Stomach smooth muscle (tissue), 2 donors: ENCODE data around the gene SKIC8.

ENCODE experiments used
- H3K27ac ChIP-seq: one replicate; pipeline ENCODE4 v1.7.0; 2013; ENCODE audit warnings: mild to moderate bottlenecking, low read length, inconsistent platforms
- H3K27me3 ChIP-seq, 2 donors: one replicate each; pipeline ENCODE4 v1.7.0; 2013; ENCODE audit warnings: low read length in 2 of 2; ENCODE audit not compliant: insufficient read depth in 2 of 2, control insufficient read depth in 1 of 2
- H3K36me3 ChIP-seq, 2 donors: one replicate each; pipeline ENCODE4 v1.7.0; 2013; ENCODE audit warnings: low read length in 2 of 2; ENCODE audit not compliant: control insufficient read depth in 2 of 2, insufficient read depth in 2 of 2
- H3K4me1 ChIP-seq: one replicate; pipeline ENCODE4 v1.7.0; 2013; ENCODE audit warnings: low read length; ENCODE audit not compliant: control insufficient read depth, insufficient read depth
- H3K4me3 ChIP-seq, 2 donors: one replicate each; pipeline ENCODE4 v1.7.0; 2013; ENCODE audit warnings: low read length in 2 of 2
- H3K9ac ChIP-seq, 2 donors: one replicate each; pipeline ENCODE4 v1.7.0; 2013; ENCODE audit warnings: low read length in 2 of 2, mild to moderate bottlenecking in 1 of 2
- H3K9me3 ChIP-seq, 2 donors: one replicate each; pipeline ENCODE4 v1.7.0; 2013; ENCODE audit warnings: low read length in 2 of 2; ENCODE audit not compliant: control insufficient read depth in 2 of 2
- donor health status: healthy.
- donor health status: Pancreatic carcinoma.

The SKIC8 gene

GRCh38 chr15:78338781-78339180, 39.4 kb upstream of the SKIC8 start:
- peaks cover 14% of the 10 kb centered on the region for H3K4me1 ChIP-seq
- no peak overlapping the region for H3K4me3 ChIP-seq
- no peak overlapping the region for H3K9ac ChIP-seq
- H3K27ac ChIP-seq = no peak overlapping the region
- H3K9me3 ChIP-seq = peaks cover 0 to 3% of the 10 kb centered on the region in 2 donors
- H3K36me3 ChIP-seq = no peaks in the 10 kb centered on the region
- peaks cover 45 to 49% of the 10 kb centered on the region in 2 donors for H3K27me3 ChIP-seq

- H3K9ac ChIP-seq = no peak overlapping the region
Measured at GRCh38 chr15:78335985-78336384, 36.6 kb upstream of the SKIC8 start.

GRCh38 chr15:78334845-78335244, 35.4 kb upstream of the SKIC8 start:
- Histone ChIP-seq H3K36me3 (no peaks in the 10 kb centered on the region), H3K27ac (no peak overlapping the region), H3K27me3 (peaks cover 26 to 27% of the 10 kb centered on the region in 2 donors), H3K4me1 (no peaks in the 10 kb centered on the region), H3K9ac (no peak overlapping the region), H3K4me3 (no peak overlapping the region), H3K9me3 (peaks cover 0 to 3% of the 10 kb centered on the region in 2 donors)

More at GRCh38 chr15:78335985-78336384, 36.6 kb upstream of the SKIC8 start:
- Histone ChIP-seq H3K36me3 (no peaks in the 10 kb centered on the region), H3K27ac (no peak overlapping the region), H3K4me3 (no peak overlapping the region), H3K27me3 (peaks cover 34 to 38% of the 10 kb centered on the region in 2 donors), H3K9me3 (peaks cover 0 to 3% of the 10 kb centered on the region in 2 donors), H3K4me1 (peaks cover 8% of the 10 kb centered on the region)

DNA sequence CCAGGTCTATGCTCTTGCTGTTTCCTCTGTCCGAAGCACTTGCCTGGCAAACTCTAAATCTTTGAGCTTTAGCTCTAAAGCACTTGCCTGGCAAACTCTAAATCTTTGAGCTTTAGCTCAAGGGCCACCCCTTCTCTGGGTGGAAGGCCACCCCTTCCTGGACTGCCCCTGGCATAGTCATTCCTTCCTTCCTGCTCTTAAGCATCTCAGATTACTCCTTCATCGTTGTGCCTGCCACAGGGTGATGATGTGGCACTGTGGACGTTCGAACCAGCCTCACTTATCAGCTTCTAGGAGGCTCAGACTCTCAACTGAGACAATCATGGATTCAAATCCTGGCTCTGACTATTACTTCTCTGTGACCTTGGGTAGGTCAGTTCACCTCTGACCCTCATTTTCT, 30.2 kb upstream of the SKIC8 start:
- no peaks in the 10 kb centered on the region for H3K9me3 ChIP-seq
- H3K4me1 ChIP-seq = peaks cover 10% of the 10 kb centered on the region
- no peaks in the 10 kb centered on the region for H3K27me3 ChIP-seq
- H3K4me3 ChIP-seq = no peak overlapping the region
- no peaks in the 10 kb centered on the region for H3K36me3 ChIP-seq
- no peak overlapping the region for H3K9ac ChIP-seq
- H3K27ac ChIP-seq = no peak overlapping the region

- no peak overlapping the region for H3K27ac ChIP-seq
Measured at GRCh38 chr15:78327466-78327865, 28.1 kb upstream of the SKIC8 start.

DNA sequence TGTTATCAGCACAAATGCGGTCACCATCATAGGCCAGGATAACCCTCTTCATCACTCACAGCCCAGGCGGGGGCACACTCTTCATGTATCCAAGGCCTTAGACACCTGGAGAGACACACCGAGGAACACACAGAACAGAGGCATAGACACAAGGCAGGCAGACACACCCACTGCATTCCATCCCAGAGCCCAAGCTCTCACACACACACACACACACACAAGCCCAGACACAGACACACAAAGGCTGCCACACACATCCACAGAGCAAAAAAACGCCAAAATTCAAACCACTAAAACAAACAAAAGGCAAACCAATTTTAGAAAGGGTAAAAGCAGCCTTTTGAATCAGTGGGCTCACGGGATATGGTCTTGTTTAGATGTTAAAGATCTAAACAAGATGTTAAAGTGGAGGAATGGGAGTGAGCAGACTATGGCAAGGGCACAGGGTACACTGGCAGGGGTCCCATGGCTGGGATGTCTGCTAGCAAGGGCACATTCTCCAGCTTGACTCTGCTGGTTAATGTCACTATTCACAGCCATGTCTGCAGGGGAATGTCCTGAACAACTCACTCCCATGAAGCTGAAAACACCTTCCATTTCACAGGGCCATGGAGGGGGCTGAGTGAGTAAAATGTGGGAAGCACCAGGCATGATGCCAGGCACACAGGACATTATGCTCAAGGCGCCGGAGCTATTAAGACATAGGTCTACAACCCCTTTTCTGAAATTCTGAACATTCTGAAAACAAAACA, 25.9 kb upstream of the SKIC8 start:
- no peaks in the 10 kb centered on the region for H3K27me3 ChIP-seq
- H3K4me3 ChIP-seq = no peak overlapping the region
- H3K9me3 ChIP-seq = no peaks in the 10 kb centered on the region
- no peaks in the 10 kb centered on the region for H3K36me3 ChIP-seq
- no peak overlapping the region for H3K9ac ChIP-seq
- no peak overlapping the region for H3K27ac ChIP-seq
- peaks cover 10% of the 10 kb centered on the region for H3K4me1 ChIP-seq

More at GRCh38 chr15:78327466-78327865, 28.1 kb upstream of the SKIC8 start:
- Histone ChIP-seq H3K9ac (no peak overlapping the region), H3K4me3 (no peak overlapping the region), H3K9me3 (no peaks in the 10 kb centered on the region), H3K27me3 (no peaks in the 10 kb centered on the region), H3K36me3 (no peaks in the 10 kb centered on the region), H3K4me1 (peaks cover 10% of the 10 kb centered on the region)

GRCh38 chr15:78324144-78324543, 24.7 kb upstream of the SKIC8 start:
- Histone ChIP-seq H3K27me3 (peaks cover 0 to 2% of the 10 kb centered on the region in 2 donors), H3K27ac (no peak overlapping the region), H3K9ac (no peak overlapping the region), H3K36me3 (no peaks in the 10 kb centered on the region), H3K9me3 (no peaks in the 10 kb centered on the region), H3K4me3 (no peak overlapping the region), H3K4me1 (peaks cover 10% of the 10 kb centered on the region)

DNA sequence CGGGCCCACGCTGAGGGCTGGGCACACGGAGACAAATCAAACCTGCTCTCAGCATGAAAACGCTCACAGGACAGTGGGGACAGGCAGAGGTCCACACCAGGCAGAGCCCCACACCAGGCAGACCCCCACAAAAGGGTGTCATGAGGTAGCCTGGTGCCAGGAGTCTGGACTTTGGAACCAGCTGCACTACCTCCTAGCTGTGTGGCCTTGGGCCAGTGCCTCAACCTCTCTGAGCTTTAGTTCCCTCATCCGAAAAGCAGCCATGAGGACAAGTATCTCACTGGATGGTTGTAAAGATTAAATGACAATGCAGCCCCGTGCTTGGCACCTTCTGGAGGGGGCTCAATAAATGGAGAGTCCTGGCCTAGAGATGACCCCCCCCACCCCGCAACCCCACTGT, 24.3 kb upstream of the SKIC8 start:
- H3K4me1 ChIP-seq = peaks cover 10% of the 10 kb centered on the region
- no peaks in the 10 kb centered on the region for H3K36me3 ChIP-seq
- peaks cover 0 to 2% of the 10 kb centered on the region in 2 donors for H3K27me3 ChIP-seq
- no peaks in the 10 kb centered on the region for H3K9me3 ChIP-seq
- H3K4me3 ChIP-seq = no peak overlapping the region
- H3K27ac ChIP-seq = no peak overlapping the region
- no peak overlapping the region for H3K9ac ChIP-seq

DNA sequence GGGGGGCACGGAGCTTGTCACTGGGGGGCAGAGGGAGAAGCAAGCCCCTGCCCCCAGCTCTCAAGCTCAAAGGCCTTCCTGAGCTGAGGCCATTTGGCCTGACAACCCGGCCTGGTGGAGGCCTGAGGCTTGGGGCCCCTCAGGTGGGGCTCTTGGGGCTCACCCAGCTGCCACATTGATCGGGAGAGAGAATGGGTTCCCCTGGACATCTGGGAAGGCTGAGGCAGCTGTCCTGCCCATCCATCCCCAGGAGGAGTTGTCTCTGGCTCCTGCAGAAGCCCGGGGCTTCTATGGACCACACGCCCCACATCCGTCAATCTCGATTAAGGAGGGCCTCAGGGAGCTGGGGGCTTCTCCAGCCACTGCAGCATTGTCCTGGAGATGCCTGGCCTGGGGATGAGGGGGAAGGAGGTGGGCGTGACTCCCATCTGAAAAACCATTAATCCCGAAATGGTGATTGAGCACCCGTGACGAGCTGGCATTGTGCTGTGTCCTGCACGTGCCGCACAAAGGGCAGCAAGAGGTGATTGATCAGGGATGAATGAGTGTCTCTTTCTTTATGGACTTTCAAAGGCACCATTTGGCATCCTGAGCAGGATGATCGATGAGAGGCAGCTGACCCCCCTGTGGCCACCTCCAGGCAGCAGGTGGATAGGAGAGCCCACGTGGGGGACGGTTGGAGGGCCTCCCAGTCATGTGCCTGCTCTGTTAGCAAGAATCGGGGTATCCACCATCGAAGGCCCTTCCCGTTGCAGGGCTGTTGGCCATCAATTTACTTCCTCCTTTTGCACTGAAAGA, 23.5 kb upstream of the SKIC8 start:
- no peak overlapping the region for H3K4me3 ChIP-seq
- no peaks in the 10 kb centered on the region for H3K9me3 ChIP-seq
- no peak overlapping the region for H3K27ac ChIP-seq
- H3K36me3 ChIP-seq = no peaks in the 10 kb centered on the region
- peaks cover 10% of the 10 kb centered on the region for H3K4me1 ChIP-seq
- no peak overlapping the region for H3K9ac ChIP-seq
- H3K27me3 ChIP-seq = peaks cover 0 to 2% of the 10 kb centered on the region in 2 donors

DNA sequence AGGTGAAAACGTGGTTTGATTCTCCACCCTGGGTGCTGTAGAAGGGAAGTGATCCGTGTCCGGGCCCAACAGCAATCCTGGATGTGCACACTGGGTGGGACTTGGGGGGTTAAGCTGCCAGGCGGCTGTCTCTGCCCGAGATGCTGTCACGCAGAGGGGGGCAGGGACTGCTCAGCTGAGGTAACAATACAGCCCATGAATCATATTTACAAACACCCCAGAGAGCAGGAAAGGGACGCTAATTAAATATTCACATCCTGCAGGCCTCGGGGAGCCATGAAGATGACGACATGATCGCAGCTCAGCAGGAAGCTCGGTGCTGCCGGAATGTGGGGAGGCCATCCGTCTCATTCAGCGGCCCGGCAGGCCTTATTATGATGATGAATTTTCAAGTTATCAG, 22.8 kb upstream of the SKIC8 start:
- no peaks in the 10 kb centered on the region for H3K9me3 ChIP-seq
- peaks cover 0 to 2% of the 10 kb centered on the region in 2 donors for H3K27me3 ChIP-seq
- no peak overlapping the region for H3K9ac ChIP-seq
- no peaks in the 10 kb centered on the region for H3K36me3 ChIP-seq
- no peak overlapping the region for H3K27ac ChIP-seq
- peaks cover 10% of the 10 kb centered on the region for H3K4me1 ChIP-seq
- no peak overlapping the region for H3K4me3 ChIP-seq

DNA sequence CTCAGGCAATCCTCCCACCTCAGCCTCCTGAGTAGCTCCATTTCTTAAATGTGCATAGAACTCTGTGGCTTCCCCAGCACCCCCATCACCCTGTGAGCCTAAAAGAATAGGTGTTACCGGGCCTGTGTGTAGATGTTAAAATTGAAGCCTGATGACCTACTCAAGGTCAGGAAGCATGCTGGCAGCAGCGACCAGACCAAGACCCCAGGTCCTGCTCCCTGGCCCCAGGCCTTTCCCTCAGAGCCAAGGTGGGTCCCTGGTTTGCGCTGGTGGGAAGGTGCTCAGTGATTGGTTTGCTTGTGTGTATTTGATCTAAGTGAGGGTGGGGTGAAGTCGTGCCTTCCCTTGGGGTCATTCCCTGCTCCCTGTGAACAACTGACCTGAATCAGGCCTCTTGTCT, 22.4 kb upstream of the SKIC8 start:
- H3K36me3 ChIP-seq = no peaks in the 10 kb centered on the region
- H3K4me1 ChIP-seq = peaks cover 10% of the 10 kb centered on the region
- H3K9me3 ChIP-seq = no peaks in the 10 kb centered on the region
- H3K27me3 ChIP-seq = peaks cover 0 to 2% of the 10 kb centered on the region in 2 donors
- no peak overlapping the region for H3K27ac ChIP-seq
- no peak overlapping the region for H3K4me3 ChIP-seq
- no peak overlapping the region for H3K9ac ChIP-seq
